Measurements from ENCODE around the gene AP2B1.

Gene AP2B1

GRCh38 chr17:35587074-35587961 lies at the start of gene AP2B1:
TSS of gene AP2B1 (plus strand) at chr17:35587322. CDS start at chr17:35594031, 6,709 bp downstream.
- no peaks in the 10 kb centered on the region for H3K27me3 ChIP-seq (ENCODE audit: low read depth, low read length)
- H3K9me3 ChIP-seq (ENCODE audit: control insufficient read depth in 1 of 2, low read length in 2 of 2): no peaks in the 10 kb centered on the region
- H3K4me1 ChIP-seq (ENCODE audit: control insufficient read depth in 1 of 2, insufficient read depth in 2 of 2, low read length in 2 of 2): peaks cover 16 to 23% of the 10 kb centered on the region in 2 donors
- H3K36me3 ChIP-seq (ENCODE audit: control insufficient read depth in 1 of 2, insufficient read depth in 2 of 2, low read length in 2 of 2): no peaks in the 10 kb centered on the region
- H3K4me3 ChIP-seq (ENCODE audit: low read depth in 1 of 2, low read length in 2 of 2): peak within 1 kb of the TSS; percentile 91 to 99
- peak within 1 kb of the TSS; percentile 99 for H3K27ac ChIP-seq (ENCODE audit: low read length)

GRCh38 chr17:35537601-35538141 lies 49.5 kb upstream of the AP2B1 start, which contains the start of gene SLFN12L:
TSS of gene SLFN12L (minus strand) at chr17:35537678. CDS start at chr17:35522364, 15,314 bp downstream.
- H3K27ac ChIP-seq (ENCODE audit: low read length): peak within 1 kb of the TSS; percentile 41
- peak within 1 kb of the TSS in 1 of 2 donors; percentile 48 for H3K4me3 ChIP-seq (ENCODE audit: low read depth in 1 of 2, low read length in 2 of 2)

GRCh38 chr17:35539659-35540026 lies 47.5 kb upstream of the AP2B1 start:
- Histone ChIP-seq H3K9me3 (ENCODE audit: control insufficient read depth in 1 of 2, low read length in 2 of 2) (no peaks in the 10 kb centered on the region), H3K4me3 (ENCODE audit: low read depth in 1 of 2, low read length in 2 of 2) (peak overlapping the region in 1 of 2 donors; percentile 19), H3K4me1 (ENCODE audit: control insufficient read depth in 1 of 2, insufficient read depth in 2 of 2, low read length in 2 of 2) (peaks cover 7 to 11% of the 10 kb centered on the region in 2 donors), H3K36me3 (ENCODE audit: control insufficient read depth in 1 of 2, insufficient read depth in 2 of 2, low read length in 2 of 2) (no peaks in the 10 kb centered on the region), H3K27ac (ENCODE audit: low read length) (no peak overlapping the region), H3K27me3 (ENCODE audit: low read depth, low read length) (no peaks in the 10 kb centered on the region)

More at GRCh38 chr17:35537601-35538141, 49.5 kb upstream of the AP2B1 start, which contains the start of gene SLFN12L:
- Histone ChIP-seq H3K36me3 (ENCODE audit: control insufficient read depth in 1 of 2, insufficient read depth in 2 of 2, low read length in 2 of 2) (no peaks in the 10 kb centered on the region), H3K27me3 (ENCODE audit: low read depth, low read length) (no peaks in the 10 kb centered on the region), H3K9me3 (ENCODE audit: control insufficient read depth in 1 of 2, low read length in 2 of 2) (no peaks in the 10 kb centered on the region), H3K4me1 (ENCODE audit: control insufficient read depth in 1 of 2, insufficient read depth in 2 of 2, low read length in 2 of 2) (peaks cover 7 to 11% of the 10 kb centered on the region in 2 donors)

DNA sequence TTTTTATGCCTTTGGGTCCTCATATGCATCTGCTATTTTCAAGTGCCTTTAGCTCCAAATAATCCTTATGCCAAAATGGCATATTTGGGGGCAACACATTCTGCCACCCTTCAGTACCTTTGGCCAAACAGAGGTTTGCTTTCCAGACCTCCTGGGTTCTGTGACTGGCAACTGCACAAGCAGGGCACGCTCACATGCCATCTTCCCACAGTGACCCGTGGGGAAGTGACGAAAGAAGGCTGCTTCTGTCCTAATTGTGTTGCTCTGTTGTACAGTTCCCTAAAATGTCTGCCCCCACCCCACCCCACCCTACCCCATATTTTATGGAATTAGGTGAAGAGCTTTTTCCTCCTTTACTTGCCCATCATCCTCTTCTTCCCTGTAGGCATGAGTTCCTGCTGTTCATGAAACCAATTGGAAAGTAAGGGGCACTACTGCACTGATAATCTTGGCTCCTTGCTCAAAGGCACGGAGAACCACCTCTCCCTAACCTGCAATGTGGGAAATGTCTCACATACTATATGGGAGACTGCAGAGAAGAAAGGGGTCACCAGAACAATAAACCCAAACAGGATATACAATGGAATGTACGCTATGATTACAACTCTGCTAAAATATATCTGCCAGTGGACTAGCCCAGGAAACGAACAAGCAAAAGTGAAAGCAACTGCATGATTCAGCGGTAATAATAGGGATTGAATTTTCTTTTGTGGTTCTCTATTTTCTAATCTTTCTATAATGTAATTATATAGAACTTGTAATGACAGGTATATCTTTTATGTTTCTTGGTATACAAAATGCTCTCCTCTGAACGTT lies 46.3 kb upstream of the AP2B1 start:
- no peaks in the 10 kb centered on the region for H3K9me3 ChIP-seq (ENCODE audit: control insufficient read depth in 1 of 2, low read length in 2 of 2)
- peaks cover 7 to 11% of the 10 kb centered on the region in 2 donors for H3K4me1 ChIP-seq (ENCODE audit: control insufficient read depth in 1 of 2, insufficient read depth in 2 of 2, low read length in 2 of 2)
- no peaks in the 10 kb centered on the region for H3K36me3 ChIP-seq (ENCODE audit: control insufficient read depth in 1 of 2, insufficient read depth in 2 of 2, low read length in 2 of 2)
- H3K27ac ChIP-seq (ENCODE audit: low read length): peak overlapping the region; percentile 91
- peak overlapping the region; percentile 59 to 73 for H3K4me3 ChIP-seq (ENCODE audit: low read depth in 1 of 2, low read length in 2 of 2)
- no peaks in the 10 kb centered on the region for H3K27me3 ChIP-seq (ENCODE audit: low read depth, low read length)

GRCh38 chr17:35541434-35541833 lies 45.7 kb upstream of the AP2B1 start:
- Histone ChIP-seq H3K9me3 (ENCODE audit: control insufficient read depth in 1 of 2, low read length in 2 of 2) (no peaks in the 10 kb centered on the region), H3K4me1 (ENCODE audit: control insufficient read depth in 1 of 2, insufficient read depth in 2 of 2, low read length in 2 of 2) (peaks cover 7 to 11% of the 10 kb centered on the region in 2 donors), H3K27me3 (ENCODE audit: low read depth, low read length) (no peaks in the 10 kb centered on the region), H3K4me3 (ENCODE audit: low read depth in 1 of 2, low read length in 2 of 2) (peak overlapping the region in 1 of 2 donors; percentile 73), H3K36me3 (ENCODE audit: control insufficient read depth in 1 of 2, insufficient read depth in 2 of 2, low read length in 2 of 2) (no peaks in the 10 kb centered on the region), H3K27ac (ENCODE audit: low read length) (peak overlapping the region; percentile 91)

- Histone ChIP-seq H3K4me3 (ENCODE audit: low read depth in 1 of 2, low read length in 2 of 2) (no peak overlapping the region), H3K27ac (ENCODE audit: low read length) (no peak overlapping the region), H3K36me3 (ENCODE audit: control insufficient read depth in 1 of 2, insufficient read depth in 2 of 2, low read length in 2 of 2) (no peaks in the 10 kb centered on the region), H3K4me1 (ENCODE audit: control insufficient read depth in 1 of 2, insufficient read depth in 2 of 2, low read length in 2 of 2) (peaks cover 0 to 5% of the 10 kb centered on the region in 2 donors), H3K9me3 (ENCODE audit: control insufficient read depth in 1 of 2, low read length in 2 of 2) (no peaks in the 10 kb centered on the region), H3K27me3 (ENCODE audit: low read depth, low read length) (no peaks in the 10 kb centered on the region)
Observed at GRCh38 chr17:35542990-35543389, 44.1 kb upstream of the AP2B1 start.

GRCh38 chr17:35543856-35544255 lies 43.3 kb upstream of the AP2B1 start:
- Histone ChIP-seq H3K27ac (ENCODE audit: low read length) (no peak overlapping the region), H3K4me3 (ENCODE audit: low read depth in 1 of 2, low read length in 2 of 2) (no peak overlapping the region), H3K9me3 (ENCODE audit: control insufficient read depth in 1 of 2, low read length in 2 of 2) (no peaks in the 10 kb centered on the region), H3K27me3 (ENCODE audit: low read depth, low read length) (no peaks in the 10 kb centered on the region), H3K36me3 (ENCODE audit: control insufficient read depth in 1 of 2, insufficient read depth in 2 of 2, low read length in 2 of 2) (no peaks in the 10 kb centered on the region), H3K4me1 (ENCODE audit: control insufficient read depth in 1 of 2, insufficient read depth in 2 of 2, low read length in 2 of 2) (peaks cover 0 to 5% of the 10 kb centered on the region in 2 donors)

DNA sequence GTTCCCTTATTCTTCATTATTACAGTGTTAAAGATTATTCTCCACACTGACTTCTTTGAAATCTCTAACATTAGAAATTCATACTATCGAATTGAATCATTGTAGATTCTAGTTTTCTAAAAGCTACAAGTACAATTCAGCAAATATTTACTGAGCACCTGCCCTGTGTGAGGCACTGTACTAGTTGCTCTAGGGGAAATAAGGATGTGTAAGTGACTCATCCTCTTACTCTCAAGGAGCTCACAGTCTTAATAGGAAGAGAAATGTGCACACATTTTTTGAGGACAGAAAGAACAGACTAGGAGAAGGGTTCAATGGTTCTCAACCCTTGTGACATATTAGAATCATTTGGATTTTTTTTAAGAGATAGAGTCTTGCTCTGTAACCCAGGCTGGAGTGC lies 42.0 kb upstream of the AP2B1 start:
- no peak overlapping the region for H3K4me3 ChIP-seq (ENCODE audit: low read depth in 1 of 2, low read length in 2 of 2)
- no peak overlapping the region for H3K27ac ChIP-seq (ENCODE audit: low read length)
- no peaks in the 10 kb centered on the region for H3K9me3 ChIP-seq (ENCODE audit: control insufficient read depth in 1 of 2, low read length in 2 of 2)
- H3K4me1 ChIP-seq (ENCODE audit: control insufficient read depth in 1 of 2, insufficient read depth in 2 of 2, low read length in 2 of 2): peaks cover 0 to 4% of the 10 kb centered on the region in 2 donors
- no peaks in the 10 kb centered on the region for H3K36me3 ChIP-seq (ENCODE audit: control insufficient read depth in 1 of 2, insufficient read depth in 2 of 2, low read length in 2 of 2)
- no peaks in the 10 kb centered on the region for H3K27me3 ChIP-seq (ENCODE audit: low read depth, low read length)

DNA sequence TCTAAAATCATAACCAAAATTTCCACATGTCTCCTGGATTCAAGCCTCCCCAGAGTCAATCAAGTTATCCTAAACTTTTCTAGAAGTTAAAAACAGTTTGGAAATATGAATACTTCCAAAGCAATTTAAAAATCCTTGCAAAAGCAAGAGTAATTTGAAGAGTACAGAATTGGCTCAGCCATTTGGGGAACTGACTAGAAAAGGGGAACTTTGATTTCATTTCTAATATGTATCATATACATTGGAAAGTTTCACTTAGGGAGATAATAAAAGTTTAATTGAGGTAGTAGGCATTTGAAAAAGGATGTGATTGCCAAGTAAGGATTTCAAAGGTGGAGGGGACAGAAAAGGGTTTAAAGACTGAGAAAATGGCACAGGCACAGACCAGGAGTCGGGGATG lies 40.6 kb upstream of the AP2B1 start:
- Histone ChIP-seq H3K27ac (ENCODE audit: low read length) (no peak overlapping the region), H3K4me3 (ENCODE audit: low read depth in 1 of 2, low read length in 2 of 2) (no peak overlapping the region)

DNA sequence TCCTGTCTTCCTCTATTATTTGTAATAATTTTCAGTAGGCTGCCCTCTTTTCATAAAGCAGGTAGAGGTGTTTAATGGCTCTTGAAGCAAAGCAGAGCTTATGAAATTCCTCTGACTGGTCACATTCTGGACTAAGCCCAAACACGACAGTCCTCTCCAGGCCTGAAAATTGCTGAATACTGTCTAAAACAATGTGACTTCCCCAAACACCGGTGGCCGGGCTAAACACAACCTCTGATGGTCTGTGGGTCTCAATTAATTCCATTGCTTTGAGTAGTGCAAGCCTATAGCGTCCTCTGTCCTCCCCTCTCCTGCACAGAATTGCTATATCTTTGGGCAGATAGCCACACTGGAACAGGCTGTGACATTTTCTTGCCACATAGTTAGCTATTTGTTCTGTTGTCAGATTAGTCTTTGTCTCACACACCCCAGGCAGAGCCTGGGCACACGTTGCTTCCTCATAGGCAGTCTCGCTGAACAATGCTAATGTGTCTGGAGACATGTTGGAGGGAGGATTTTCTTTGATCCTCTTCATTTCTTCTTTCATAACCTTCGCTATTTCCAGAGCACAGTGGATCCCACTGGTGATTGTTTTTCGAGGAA lies 38.8 kb upstream of the AP2B1 start:
- no peaks in the 10 kb centered on the region for H3K9me3 ChIP-seq (ENCODE audit: control insufficient read depth in 1 of 2, low read length in 2 of 2)
- no peaks in the 10 kb centered on the region for H3K36me3 ChIP-seq (ENCODE audit: control insufficient read depth in 1 of 2, insufficient read depth in 2 of 2, low read length in 2 of 2)
- H3K4me1 ChIP-seq (ENCODE audit: control insufficient read depth in 1 of 2, insufficient read depth in 2 of 2, low read length in 2 of 2): no peaks in the 10 kb centered on the region
- no peak overlapping the region for H3K27ac ChIP-seq (ENCODE audit: low read length)
- no peak overlapping the region for H3K4me3 ChIP-seq (ENCODE audit: low read depth in 1 of 2, low read length in 2 of 2)
- no peaks in the 10 kb centered on the region for H3K27me3 ChIP-seq (ENCODE audit: low read depth, low read length)

More for the DNA sequence above, 40.6 kb upstream of the AP2B1 start:
- no peaks in the 10 kb centered on the region for H3K9me3 ChIP-seq (ENCODE audit: control insufficient read depth in 1 of 2, low read length in 2 of 2)
- no peaks in the 10 kb centered on the region for H3K4me1 ChIP-seq (ENCODE audit: control insufficient read depth in 1 of 2, insufficient read depth in 2 of 2, low read length in 2 of 2)
- H3K27me3 ChIP-seq (ENCODE audit: low read depth, low read length): no peaks in the 10 kb centered on the region
- no peaks in the 10 kb centered on the region for H3K36me3 ChIP-seq (ENCODE audit: control insufficient read depth in 1 of 2, insufficient read depth in 2 of 2, low read length in 2 of 2)

All from muscle layer of duodenum (tissue), 2 donors.